ENCODE results near the gene ACADL. TPM values are rescaled to one million over a fixed set of nuclear protein-coding genes. Genes with fewer than 3 reads are reported as not detected.

Gene ACADL
- total and polyA plus RNA-seq, 5 donors from 2014 or later, result not detected

Other genes with a start within 250 kb of the ACADL start
- 17.9 TPM for gene RPE, start 222.8 kb downstream of the ACADL start, total RNA-seq
- gene RPE, start 222.8 kb downstream of the ACADL start, polyA plus RNA-seq, result 10 to 100 TPM; 21.2 to 25.0 (median 23.1) TPM
- 7.3 TPM for gene KANSL1L, start 54.0 kb downstream of the ACADL start, total RNA-seq
- 1 to 10 TPM in 1 of 4 donors, under 1 TPM in 3; 0.49 to 1.2 (median 0.89) TPM for gene KANSL1L, start 54.0 kb downstream of the ACADL start, polyA plus RNA-seq
- not detected for gene MYL1, start 89.7 kb upstream of the ACADL start, total RNA-seq
- not detected for gene MYL1, start 89.7 kb upstream of the ACADL start, polyA plus RNA-seq